HepG2 (cell line): Measurements from ENCODE around the gene CACNG1. TPM values are rescaled to one million over a fixed set of nuclear protein-coding genes. Genes with fewer than 3 reads are reported as not detected.

Source experiments
- ATAC-seq: fragments of 200-7000 bp; cut with Tn5 transposase; 3 replicates; pipeline ENCODE4 v1.9.1; 2020; ENCODE audit warnings: mild to moderate bottlenecking, moderate library complexity
- BruUV-seq: library from RNA; stranded (reverse); fragments of 400-500 nt; replicated peaks from 2 replicates; lab custom pipeline; 2021; lab: Mats Ljungman, UMichigan
- CTCF ChIA-PET: fragments of 300-600 bp; formaldehyde crosslinking; extraction: SDS; loops from one replicate; lab custom pipeline; 2021; ENCODE audit warnings: low total read pairs, inconsistent platforms, low intra/inter-chr PET ratio; lab: Yijun Ruan, JAX
- POLR2A ChIA-PET: fragments of 350-600 bp; sonication (Branson Sonifier 250); formaldehyde crosslinking; loops from one replicate; lab custom pipeline; 2020; ENCODE audit warnings: antibody characterized with exemption, inconsistent platforms; lab: Yijun Ruan, JAX
- DNase-seq: peaks from one replicate; pipeline ENCODE4 v3.0.0-alpha.2; 2015; ENCODE audit warnings: low spot score
- FAIRE-seq: peaks from 3 replicates; lab custom pipeline; 2011; peaks lifted over from hg19 to GRCh38; lab: Jason Lieb, UNC
- H2AFZ ChIP-seq: one replicate; pipeline ENCODE4 v1.6.1; 2011; ENCODE audit warnings: low read length, inconsistent platforms
- H3K27ac ChIP-seq: fragments of 300-600 bp; 3 replicates; pipeline ENCODE4 v1.8.0; 2011; ENCODE audit warnings: mixed run types, mild to moderate bottlenecking, mixed read lengths, low read length, inconsistent platforms; ENCODE audit not compliant: insufficient read depth; ENCODE audit errors: extremely low read length
- H3K27me3 ChIP-seq, 2 experiments: fragments of 200-600 bp in 1 of 2; 2 replicates in 1 of 2; 3 replicates in 1 of 2; pipeline versions ENCODE4 v1.6.0 to v1.8.0; 2011; ENCODE audit warnings: low read length in 2 of 2, mild to moderate bottlenecking in 2 of 2, moderate library complexity in 2 of 2, inconsistent platforms in 1 of 2; ENCODE audit not compliant: insufficient read depth in 2 of 2, control insufficient read depth in 1 of 2
- H3K36me3 ChIP-seq, 2 experiments: fragments of 200-600 bp in 1 of 2; replicated peaks in 1 of 2; 2 replicates in 1 of 2; 3 replicates in 1 of 2; pipeline versions ENCODE4 v1.5.1 to v1.8.0; 2011; ENCODE audit warnings: low read length in 2 of 2, inconsistent platforms in 1 of 2; ENCODE audit not compliant: insufficient read depth in 2 of 2, control insufficient read depth in 1 of 2
- H3K4me1 ChIP-seq: 2 replicates; pipeline ENCODE4 v1.5.1; 2012; ENCODE audit warnings: low read length, inconsistent platforms; ENCODE audit not compliant: insufficient read depth
- H3K4me2 ChIP-seq: 2 replicates; pipeline ENCODE4 v1.6.0; 2011; ENCODE audit warnings: low read depth, low read length, inconsistent platforms
- H3K4me3 ChIP-seq, 3 experiments: fragments of 200-600 bp in 1 of 3; sonication (generic), shearing (Covaris generic) in 1 of 3; replicated peaks in 1 of 3; 2 replicates each; pipeline ENCODE4 v1.5.1; 2011 to 2016; ENCODE audit warnings: low read length in 3 of 3, inconsistent platforms in 2 of 3, low read depth in 2 of 3, mild to moderate bottlenecking in 2 of 3, control low read depth in 1 of 3, mixed read lengths in 1 of 3; ENCODE audit not compliant: insufficient read depth in 1 of 3
- H3K79me2 ChIP-seq: one replicate; pipeline ENCODE4 v1.6.1; 2011; ENCODE audit warnings: low read length, inconsistent platforms; ENCODE audit not compliant: insufficient read depth
- H3K9ac ChIP-seq: 2 replicates; pipeline ENCODE4 v1.6.0; 2011; ENCODE audit warnings: mild to moderate bottlenecking, low read depth, low read length, inconsistent platforms; ENCODE audit not compliant: insufficient read depth
- H3K9me3 ChIP-seq: 2 replicates; pipeline ENCODE4 v1.5.1; 2012; ENCODE audit warnings: mild to moderate bottlenecking, low read length
- H4K20me1 ChIP-seq: 2 replicates; pipeline ENCODE4 v1.6.0; 2011; ENCODE audit warnings: inconsistent platforms, mild to moderate bottlenecking, low read length, moderate library complexity; ENCODE audit not compliant: insufficient read depth
- EED ChIP-seq: sonication (generic); formaldehyde crosslinking; IDR thresholded peaks from 2 replicates; pipeline ENCODE4 v1.5.0; 2020; ENCODE audit warnings: mild to moderate bottlenecking, missing genetic modification reagents
- KAT8 ChIP-seq: IDR thresholded peaks from 2 replicates; pipeline ENCODE4 v1.6.1; 2016; ENCODE audit warnings: missing genetic modification reagents, missing compliant biosample characterization
- MAF1 ChIP-seq: sonication (generic); formaldehyde crosslinking; IDR thresholded peaks from 2 replicates; pipeline ENCODE4 v1.5.0; 2020; ENCODE audit warnings: missing genetic modification reagents, borderline replicate concordance
- MAX ChIP-seq: IDR thresholded peaks from 2 replicates; pipeline ENCODE4 v1.6.1; 2012; ENCODE audit warnings: inconsistent platforms
- MTERF4 ChIP-seq: sonication (generic); formaldehyde crosslinking; IDR thresholded peaks from 2 replicates; pipeline ENCODE4 v1.8.0; 2023; ENCODE audit warnings: mild to moderate bottlenecking, missing genetic modification reagents
- NONO ChIP-seq, 2 experiments: fragments of 450-650 bp in 1 of 2; sonication (generic) in 1 of 2; formaldehyde crosslinking in 1 of 2; IDR thresholded peaks in 1 of 2; conservative IDR thresholded peaks in 1 of 2; 2 replicates each; pipeline versions ENCODE4 v1.6.1 to v1.8.0; 2017 to 2022; ENCODE audit warnings: mild to moderate bottlenecking in 1 of 2, missing genetic modification reagents in 1 of 2, moderate library complexity in 1 of 2
- PCBP1 ChIP-seq: fragments of 200-400 bp; formaldehyde crosslinking; IDR thresholded peaks from 2 replicates; pipeline ENCODE4 v1.6.1; 2017; ENCODE audit warnings: mild to moderate bottlenecking, low read depth, low read length, borderline replicate concordance
- PRDM4 ChIP-seq: sonication (generic); formaldehyde crosslinking; IDR thresholded peaks from 2 replicates; pipeline ENCODE4 v1.9.0; 2021; ENCODE audit warnings: missing genetic modification reagents, borderline replicate concordance
- SP140L ChIP-seq: sonication (generic); formaldehyde crosslinking; IDR thresholded peaks from 2 replicates; pipeline ENCODE4 v1.4.0; 2020; ENCODE audit warnings: missing genetic modification reagents, borderline replicate concordance
- SP4 ChIP-seq: sonication (generic); formaldehyde crosslinking; IDR thresholded peaks from 2 replicates; pipeline ENCODE4 v1.8.1; 2023; ENCODE audit warnings: mild to moderate bottlenecking, missing genetic modification reagents
- ZBTB38 ChIP-seq: sonication (generic); formaldehyde crosslinking; IDR thresholded peaks from 2 replicates; pipeline ENCODE4 v1.5.1; 2020; ENCODE audit warnings: mild to moderate bottlenecking, missing genetic modification reagents
- ZNF382 ChIP-seq: sonication (generic); formaldehyde crosslinking; IDR thresholded peaks from 2 replicates; pipeline ENCODE4 v1.5.0; 2020; ENCODE audit warnings: missing genetic modification reagents, mild to moderate bottlenecking, borderline replicate concordance
- ZNF660 ChIP-seq: sonication (generic); formaldehyde crosslinking; IDR thresholded peaks from 2 replicates; pipeline ENCODE4 v1.5.1; 2020; ENCODE audit warnings: mild to moderate bottlenecking, low read depth, missing genetic modification reagents, borderline replicate concordance
- ZNF704 ChIP-seq: sonication (generic); formaldehyde crosslinking; IDR thresholded peaks from 2 replicates; pipeline ENCODE4 v1.8.1; 2023; ENCODE audit warnings: mild to moderate bottlenecking, inconsistent platforms, moderate library complexity, missing genetic modification reagents, borderline replicate concordance
- ZNF777 ChIP-seq: sonication (generic); formaldehyde crosslinking; IDR thresholded peaks from 2 replicates; pipeline ENCODE4 v1.4.0; 2020; ENCODE audit warnings: missing genetic modification reagents
- ZNF788 ChIP-seq: sonication (generic); formaldehyde crosslinking; IDR thresholded peaks from 2 replicates; pipeline ENCODE4 v1.5.0; 2020; ENCODE audit warnings: mild to moderate bottlenecking, missing genetic modification reagents, borderline replicate concordance
- WGBS: methylation state at CpG from one replicate; pipeline ENCODE4 v1.1.6; 2017; ENCODE audit warnings: low lambda C conversion rate; 5-methylcytosine and 5-hydroxymethylcytosine counted together
- in situ Hi-C: cut with HindIII; loops from 2 replicates; pipeline ENCODE4 v1.10.0; 2017; ENCODE audit warnings: low pct_unique_long_range_greater_than_20kb; ENCODE audit not compliant: extremely low pct_ligation_motif_present
- intact Hi-C: fragments of 100-400 bp; cut with micrococcal nuclease; formaldehyde crosslinking; loops from one replicate; pipeline ENCODE4 v1.10.0; 2022; ENCODE audit not compliant: unreplicated experiment
- polyA plus RNA-seq, 8 experiments: library from polyadenylated mRNA; depleted of rRNA in 3 of 8; stranded (reverse) in 7 of 8; unstranded in 1 of 8; fragments of >200 nt; fragmentation: Illumina TruSeq in 4 of 8; extraction: Trizol in 4 of 8; gene quantifications; 2 replicates each; pipeline versions ENCODE4 v1.2.1 to v1.2.3, GENCODE V29; 2011 to 2016; ENCODE audit warnings: low read depth in 4 of 8, missing spikeins in 1 of 8, mixed read lengths in 1 of 8; ENCODE audit not compliant: insufficient read depth in 1 of 8
- total RNA-seq, 5 experiments: library from RNA; depleted of rRNA; stranded (reverse); fragments of >200 nt; fragmentation: Illumina TruSeq; extraction: Trizol; gene quantifications; 2 replicates each; pipeline ENCODE4 v1.2.3, GENCODE V29; 2016; ENCODE audit warnings: low read depth in 1 of 5

CACNG1 gene
- total and polyA plus RNA-seq, 2 of the 13 experiments (the other 11 are each of a cell fraction or from before 2014, with no cell fraction given): not detected

GRCh38 chr17:66994930-66995535 is 49.3 kb upstream of the CACNG1 start:
- ATAC-seq (no peak; the same call in 2 of the 3 replicates), DNase-seq (no peak), FAIRE-seq (no peak)
- no peaks in the 10 kb centered on the region for H4K20me1 ChIP-seq
- POLR2A ChIA-PET: no interaction called here
- in situ Hi-C loops (no loop called here), intact Hi-C loops (no loop called here)
- H2AFZ ChIP-seq: no peak overlapping the region
- peaks cover 7 to 37% of the 10 kb centered on the region in 2 experiments for H3K27me3 ChIP-seq
- H3K9ac ChIP-seq: no peak overlapping the region
- no peaks in the 10 kb centered on the region for H3K9me3 ChIP-seq
- H3K4me1 ChIP-seq: no peaks in the 10 kb centered on the region
- 25% methylated on average over 12 of the region's 12 CpGs for WGBS
- no TSS peak for BruUV-seq
- H3K79me2 ChIP-seq: no peaks in the 10 kb centered on the region
- CTCF ChIA-PET: no interaction called here
- no peak overlapping the region for H3K4me2 ChIP-seq
- no peak overlapping the region for H3K4me3 ChIP-seq
- no peaks in the 10 kb centered on the region for H3K36me3 ChIP-seq
- H3K27ac ChIP-seq: no peak overlapping the region
- TF ChIP-seq SP140L (CRISPR knock-in tag): no peak
- no peak for TF ChIP-seq NONO (IDR thresholded peaks at IDR 0.05)
- no peak for TF ChIP-seq NONO (CRISPR knock-in tag; conservative IDR thresholded peaks at IDR 0.05)
- no peak for TF ChIP-seq ZBTB38 (CRISPR knock-in tag)
- no peak for TF ChIP-seq EED (CRISPR knock-in tag)
- TF ChIP-seq ZNF382 (CRISPR knock-in tag): no peak
- TF ChIP-seq MAX: no peak
- TF ChIP-seq PRDM4 (CRISPR knock-in tag): no peak
- TF ChIP-seq ZNF704: no peak
- no peak for TF ChIP-seq ZNF788 (CRISPR knock-in tag)
- TF ChIP-seq MAF1 (CRISPR knock-in tag): no peak
- TF ChIP-seq PCBP1: no peak
- TF ChIP-seq ZNF660: no peak
- TF ChIP-seq ZNF777 (CRISPR knock-in tag): no peak
- no peak for TF ChIP-seq KAT8 (CRISPR knock-in tag)
- TF ChIP-seq MTERF4 (CRISPR knock-in tag): no peak
- no peak for TF ChIP-seq SP4 (CRISPR knock-in tag)
